ENCODE results near the gene TMEM141.

DNA sequence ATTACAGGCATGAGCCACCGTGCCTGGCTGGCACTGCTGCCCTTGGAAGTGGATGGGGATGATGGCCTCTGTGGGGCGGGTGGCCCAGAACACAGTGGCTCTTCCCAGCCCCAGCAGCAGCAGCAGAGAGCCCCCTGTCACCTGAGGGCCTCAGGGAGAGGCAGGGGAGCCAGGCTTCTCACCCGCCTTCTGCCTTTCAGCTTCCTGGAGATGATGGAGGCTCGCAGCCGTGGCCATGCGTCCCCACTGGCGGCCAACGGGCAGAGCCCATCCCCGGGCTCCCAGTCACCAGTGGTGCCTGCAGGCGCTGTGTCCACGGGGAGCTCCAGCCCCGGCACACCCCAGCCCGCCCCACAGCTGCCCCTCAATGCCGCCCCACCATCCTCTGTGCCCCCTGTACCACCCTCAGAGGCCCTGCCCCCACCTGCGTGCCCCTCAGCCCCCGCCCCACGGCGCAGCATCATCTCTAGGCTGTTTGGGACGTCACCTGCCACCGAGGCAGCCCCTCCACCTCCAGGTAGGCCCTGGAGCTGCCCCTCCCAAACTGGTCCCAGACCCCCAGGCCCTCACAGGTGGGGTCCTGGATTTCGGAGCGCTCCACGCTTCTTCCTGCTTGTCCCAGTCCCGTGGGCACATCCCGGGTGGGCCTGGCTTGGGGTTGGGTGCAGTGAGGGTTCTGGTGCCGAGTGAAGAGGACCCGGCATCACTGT is 46.2 kb downstream of the TMEM141 start:
- TF ChIP-seq, protein P1, sequence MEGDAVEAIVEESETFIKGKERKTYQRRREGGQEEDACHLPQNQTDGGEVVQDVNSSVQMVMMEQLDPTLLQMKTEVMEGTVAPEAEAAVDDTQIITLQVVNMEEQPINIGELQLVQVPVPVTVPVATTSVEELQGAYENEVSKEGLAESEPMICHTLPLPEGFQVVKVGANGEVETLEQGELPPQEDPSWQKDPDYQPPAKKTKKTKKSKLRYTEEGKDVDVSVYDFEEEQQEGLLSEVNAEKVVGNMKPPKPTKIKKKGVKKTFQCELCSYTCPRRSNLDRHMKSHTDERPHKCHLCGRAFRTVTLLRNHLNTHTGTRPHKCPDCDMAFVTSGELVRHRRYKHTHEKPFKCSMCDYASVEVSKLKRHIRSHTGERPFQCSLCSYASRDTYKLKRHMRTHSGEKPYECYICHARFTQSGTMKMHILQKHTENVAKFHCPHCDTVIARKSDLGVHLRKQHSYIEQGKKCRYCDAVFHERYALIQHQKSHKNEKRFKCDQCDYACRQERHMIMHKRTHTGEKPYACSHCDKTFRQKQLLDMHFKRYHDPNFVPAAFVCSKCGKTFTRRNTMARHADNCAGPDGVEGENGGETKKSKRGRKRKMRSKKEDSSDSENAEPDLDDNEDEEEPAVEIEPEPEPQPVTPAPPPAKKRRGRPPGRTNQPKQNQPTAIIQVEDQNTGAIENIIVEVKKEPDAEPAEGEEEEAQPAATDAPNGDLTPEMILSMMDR (conservative IDR thresholded peaks at IDR 0.05; ENCODE audit: low read depth, low read length) = no peak
- TF ChIP-seq EZH2 (IDR thresholded peaks at IDR 0.05; ENCODE audit: borderline replicate concordance, low read depth, low read length, poor library complexity, severe bottlenecking) = no peak

Measured in A673 (cell line).